HUES6 (cell line): ENCODE measurements around the gene RAB6A.

Experiments
- H3K27ac ChIP-seq: 2 replicates; pipeline ENCODE4 v1.7.0; 2013; ENCODE audit warnings: low read depth, mild to moderate bottlenecking, low read length, inconsistent platforms
- H3K27me3 ChIP-seq: 2 replicates; pipeline ENCODE4 v1.6.1; 2013; ENCODE audit warnings: low read length; ENCODE audit not compliant: control insufficient read depth, insufficient read depth
- H3K36me3 ChIP-seq: 2 replicates; pipeline ENCODE4 v1.6.1; 2013; ENCODE audit warnings: low read length; ENCODE audit not compliant: control insufficient read depth, insufficient read depth
- H3K4me1 ChIP-seq: 2 replicates; pipeline ENCODE4 v1.6.1; 2013; ENCODE audit warnings: low read length; ENCODE audit not compliant: control insufficient read depth, insufficient read depth
- H3K4me3 ChIP-seq: 2 replicates; pipeline ENCODE4 v1.5.1; 2013; ENCODE audit warnings: low read depth, low read length
- H3K9ac ChIP-seq: one replicate; pipeline ENCODE4 v1.6.1; 2013; ENCODE audit warnings: mild to moderate bottlenecking, low read length
- H3K9me3 ChIP-seq: 2 replicates; pipeline ENCODE4 v1.6.1; 2013; ENCODE audit warnings: low read depth, low read length; ENCODE audit not compliant: control insufficient read depth, insufficient read depth

Gene RAB6A

GRCh38 chr11:73653996-73654395 is 106.9 kb downstream of the RAB6A start:
- no peaks in the 10 kb centered on the region for H3K36me3 ChIP-seq
- no peak overlapping the region for H3K27ac ChIP-seq
- no peak overlapping the region for H3K9ac ChIP-seq
- H3K4me3 ChIP-seq = no peak overlapping the region
- H3K4me1 ChIP-seq = peaks cover 12% of the 10 kb centered on the region
- H3K27me3 ChIP-seq = peaks cover 4% of the 10 kb centered on the region; the same call in 1 of the 2 replicates
- H3K9me3 ChIP-seq = no peaks in the 10 kb centered on the region

DNA sequence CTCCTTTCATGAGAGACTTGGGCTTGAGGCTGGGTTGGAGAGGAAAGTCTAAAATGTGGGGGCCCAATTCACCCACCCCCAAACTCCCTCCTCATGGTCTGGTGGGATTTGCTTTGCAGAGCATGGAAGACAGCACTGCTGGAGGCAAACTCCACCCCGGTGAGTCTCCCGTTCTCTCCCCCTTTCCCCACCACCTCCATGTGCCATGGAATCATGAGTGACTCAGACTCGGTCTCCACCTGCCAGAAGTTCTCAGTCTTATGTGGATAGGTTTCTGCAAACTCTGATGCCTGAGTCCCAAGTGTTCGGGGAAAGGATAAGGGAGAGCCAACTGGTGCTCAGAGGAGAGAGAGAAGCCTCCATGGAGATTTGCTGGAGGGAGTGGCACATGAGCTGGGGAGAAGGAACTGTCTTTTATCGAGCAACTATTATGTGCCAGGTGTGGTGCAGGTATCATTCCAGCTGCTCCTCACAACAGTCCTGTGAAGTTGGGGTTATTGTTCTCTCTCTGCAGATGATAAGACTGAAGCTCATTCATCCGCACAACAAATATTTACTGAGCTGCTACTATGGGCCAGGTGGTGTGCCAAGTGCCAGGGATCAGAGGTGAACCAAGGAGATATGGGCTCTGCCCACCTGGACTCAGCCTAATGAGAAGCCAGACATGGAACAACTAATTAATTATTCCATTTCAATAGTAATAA is 107.9 kb downstream of the RAB6A start:
- Histone ChIP-seq H3K27me3 (peaks cover 7% of the 10 kb centered on the region), H3K27ac (no peak overlapping the region), H3K4me1 (peaks cover 21% of the 10 kb centered on the region)

GRCh38 chr11:73652046-73652730 is 108.7 kb downstream of the RAB6A start:
- H3K36me3 ChIP-seq = no peaks in the 10 kb centered on the region
- H3K9ac ChIP-seq = no peak overlapping the region
- peaks cover 26% of the 10 kb centered on the region for H3K4me1 ChIP-seq
- H3K27ac ChIP-seq = no peak overlapping the region
- H3K27me3 ChIP-seq = peaks cover 10% of the 10 kb centered on the region
- H3K4me3 ChIP-seq = no peak overlapping the region
- no peaks in the 10 kb centered on the region for H3K9me3 ChIP-seq

More for the DNA sequence above, 107.9 kb downstream of the RAB6A start:
- Histone ChIP-seq H3K9ac (no peak overlapping the region), H3K4me3 (no peak overlapping the region), H3K36me3 (no peaks in the 10 kb centered on the region), H3K9me3 (no peaks in the 10 kb centered on the region)

DNA sequence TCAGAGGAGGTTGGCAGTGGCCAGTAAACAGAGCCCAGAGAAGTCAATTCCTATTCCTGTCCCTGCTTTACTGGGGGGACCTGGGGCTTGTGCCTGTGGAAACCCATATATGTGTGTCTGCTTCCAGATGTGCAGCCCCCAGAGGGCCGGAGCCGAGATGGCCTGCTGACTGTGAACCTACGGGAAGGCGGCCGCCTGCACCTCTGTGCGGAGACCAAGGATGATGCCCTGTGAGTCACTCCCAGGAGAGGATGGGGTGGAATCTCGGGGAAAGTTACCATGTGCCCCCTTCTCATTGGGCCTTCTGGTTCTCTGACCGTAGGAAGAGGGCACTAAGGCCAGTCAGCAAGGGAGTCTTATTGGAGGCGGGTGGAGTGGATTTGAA is 109.2 kb downstream of the RAB6A start:
- no peak overlapping the region for H3K4me3 ChIP-seq
- peaks cover 10% of the 10 kb centered on the region for H3K27me3 ChIP-seq
- no peaks in the 10 kb centered on the region for H3K36me3 ChIP-seq
- H3K4me1 ChIP-seq = peaks cover 31% of the 10 kb centered on the region
- no peak overlapping the region for H3K27ac ChIP-seq
- no peaks in the 10 kb centered on the region for H3K9me3 ChIP-seq
- no peak overlapping the region for H3K9ac ChIP-seq

- no peak overlapping the region for H3K4me3 ChIP-seq
- H3K9me3 ChIP-seq = no peaks in the 10 kb centered on the region
- peaks cover 35% of the 10 kb centered on the region for H3K4me1 ChIP-seq
- H3K27me3 ChIP-seq = peaks cover 10% of the 10 kb centered on the region
- H3K9ac ChIP-seq = no peak overlapping the region
- H3K27ac ChIP-seq = no peak overlapping the region
- H3K36me3 ChIP-seq = no peaks in the 10 kb centered on the region
Measured at GRCh38 chr11:73651252-73651651, 109.6 kb downstream of the RAB6A start.

DNA sequence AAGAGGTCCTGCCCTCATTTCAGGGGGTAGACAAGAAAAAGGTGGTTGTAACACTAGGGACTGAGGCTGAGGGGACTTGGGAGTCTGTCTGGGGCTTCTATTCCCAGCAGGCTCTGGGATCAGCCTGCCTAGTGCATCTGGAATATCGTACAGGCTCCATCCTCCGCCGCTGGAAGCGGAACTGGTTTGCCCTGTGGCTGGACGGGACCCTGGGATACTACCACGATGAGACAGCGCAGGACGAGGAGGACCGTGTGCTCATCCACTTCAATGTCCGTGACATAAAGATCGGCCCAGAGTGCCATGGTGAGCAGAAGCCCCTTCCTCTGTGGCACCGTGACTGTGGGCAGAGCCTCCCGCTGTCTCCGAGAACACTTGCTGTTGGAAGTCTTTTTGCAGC is 110.5 kb downstream of the RAB6A start:
- H3K27ac ChIP-seq = no peak overlapping the region
- H3K27me3 ChIP-seq = peaks cover 15% of the 10 kb centered on the region
- no peak overlapping the region for H3K9ac ChIP-seq
- H3K9me3 ChIP-seq = no peaks in the 10 kb centered on the region
- no peak overlapping the region for H3K4me3 ChIP-seq
- H3K36me3 ChIP-seq = no peaks in the 10 kb centered on the region
- peaks cover 43% of the 10 kb centered on the region for H3K4me1 ChIP-seq

DNA sequence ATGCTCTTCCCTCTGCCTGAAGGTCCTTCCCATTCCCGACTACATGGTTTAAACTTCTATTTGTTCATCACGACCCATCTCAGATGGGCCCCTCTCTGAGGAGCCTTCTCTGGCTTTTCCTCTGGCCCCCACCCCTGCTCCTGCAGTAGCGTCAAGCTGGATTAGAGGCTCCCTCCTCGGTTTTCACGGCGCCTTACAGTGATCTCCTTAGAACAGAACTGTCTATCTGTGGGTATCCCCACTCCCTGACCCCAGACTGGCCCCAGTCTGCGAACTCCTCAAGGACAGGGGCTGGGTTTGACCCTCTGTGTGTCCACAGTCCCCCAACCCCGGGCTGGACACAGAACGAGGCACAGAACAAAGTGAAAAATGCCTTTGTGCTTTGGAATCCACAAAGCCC is 111.7 kb downstream of the RAB6A start:
- Histone ChIP-seq H3K27ac (no peak overlapping the region), H3K4me1 (peaks cover 48% of the 10 kb centered on the region), H3K27me3 (peaks cover 21% of the 10 kb centered on the region), H3K36me3 (no peaks in the 10 kb centered on the region), H3K9me3 (no peaks in the 10 kb centered on the region), H3K4me3 (no peak overlapping the region), H3K9ac (no peak overlapping the region)

- H3K4me3 ChIP-seq = no peak overlapping the region
- H3K27me3 ChIP-seq = peaks cover 21% of the 10 kb centered on the region
- H3K9me3 ChIP-seq = no peaks in the 10 kb centered on the region
- H3K9ac ChIP-seq = no peak overlapping the region
- H3K4me1 ChIP-seq = peaks cover 48% of the 10 kb centered on the region
- H3K36me3 ChIP-seq = no peaks in the 10 kb centered on the region
- H3K27ac ChIP-seq = no peak overlapping the region
Measured at GRCh38 chr11:73648571-73649046, 112.3 kb downstream of the RAB6A start.

DNA sequence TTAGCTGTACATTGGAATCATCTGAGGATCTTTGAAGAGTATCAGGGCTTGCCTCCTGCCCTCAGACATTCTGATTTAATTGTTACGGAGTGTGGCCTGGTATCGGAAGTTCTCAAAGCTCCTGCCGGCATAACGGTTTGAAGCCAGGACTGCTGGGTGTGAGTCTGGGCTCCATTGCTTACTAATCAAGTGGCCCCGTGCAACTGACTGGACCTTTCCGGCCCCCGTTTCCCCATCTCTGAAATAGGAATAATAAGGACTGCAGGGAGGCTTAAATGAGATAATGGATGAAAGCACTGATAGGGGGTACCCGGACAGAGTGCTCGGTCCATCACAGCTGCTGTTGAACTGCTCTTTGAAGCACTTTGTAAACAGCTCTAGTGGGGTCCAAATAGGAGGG is 112.8 kb downstream of the RAB6A start:
- peaks cover 48% of the 10 kb centered on the region for H3K4me1 ChIP-seq
- H3K9ac ChIP-seq = no peak overlapping the region
- no peaks in the 10 kb centered on the region for H3K9me3 ChIP-seq
- H3K27ac ChIP-seq = no peak overlapping the region
- H3K36me3 ChIP-seq = no peaks in the 10 kb centered on the region
- H3K4me3 ChIP-seq = peak overlapping the region; percentile 58
- H3K27me3 ChIP-seq = peaks cover 21% of the 10 kb centered on the region

- Histone ChIP-seq H3K9ac (peak overlapping the region; percentile 9), H3K4me1 (peaks cover 48% of the 10 kb centered on the region), H3K27ac (no peak overlapping the region), H3K9me3 (no peaks in the 10 kb centered on the region), H3K36me3 (no peaks in the 10 kb centered on the region), H3K4me3 (peak overlapping the region; percentile 58), H3K27me3 (peaks cover 21% of the 10 kb centered on the region)
Measured at GRCh38 chr11:73647459-73648100, 113.3 kb downstream of the RAB6A start.
